Keratinocyte (primary cell): ENCODE results near the gene SERPINA4.

Source experiments
- EZH2 ChIP-seq: IDR thresholded peaks from one replicate; pipeline ENCODE4 v1.6.1; 2012; ENCODE audit warnings: inconsistent platforms, mild to moderate bottlenecking, low read length, moderate library complexity
- TF ChIP-seq, protein P1 (sequence below), 3 experiments: IDR thresholded peaks in 1 of 3; conservative IDR thresholded peaks in 1 of 3; optimal IDR thresholded peaks in 1 of 3; 2 replicates in 2 of 3; 3 replicates in 1 of 3; pipeline versions ENCODE3 to v1.5.1; 2011; ENCODE audit warnings: low read length in 3 of 3, mild to moderate bottlenecking in 3 of 3, moderate library complexity in 2 of 3, control low read depth in 1 of 3, inconsistent platforms in 1 of 3; ENCODE audit not compliant: insufficient read depth in 2 of 3; ENCODE audit errors: extremely low read depth in 1 of 3

DNA sequence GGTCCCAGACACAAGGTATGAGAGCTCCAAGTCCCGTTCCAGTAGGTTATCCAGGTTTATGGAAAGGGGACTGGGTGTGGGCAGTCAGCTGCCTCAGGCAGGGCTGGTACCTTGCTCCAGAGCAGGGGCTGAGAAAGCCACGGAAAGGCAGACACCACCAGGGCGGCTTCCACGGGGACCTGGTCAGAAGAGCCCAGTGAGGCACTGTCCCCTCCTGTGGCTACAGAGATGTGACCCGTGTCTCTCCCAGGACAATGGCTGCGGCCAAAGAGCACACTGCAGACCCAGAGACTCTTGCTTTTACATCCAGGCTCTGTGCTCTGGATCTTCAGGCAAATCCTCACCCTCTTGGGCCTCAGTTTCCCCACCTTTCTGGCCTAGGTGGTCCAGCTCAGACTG, 8.8 kb downstream of the SERPINA4 start:
- no peak for TF ChIP-seq EZH2
- TF ChIP-seq, protein P1, sequence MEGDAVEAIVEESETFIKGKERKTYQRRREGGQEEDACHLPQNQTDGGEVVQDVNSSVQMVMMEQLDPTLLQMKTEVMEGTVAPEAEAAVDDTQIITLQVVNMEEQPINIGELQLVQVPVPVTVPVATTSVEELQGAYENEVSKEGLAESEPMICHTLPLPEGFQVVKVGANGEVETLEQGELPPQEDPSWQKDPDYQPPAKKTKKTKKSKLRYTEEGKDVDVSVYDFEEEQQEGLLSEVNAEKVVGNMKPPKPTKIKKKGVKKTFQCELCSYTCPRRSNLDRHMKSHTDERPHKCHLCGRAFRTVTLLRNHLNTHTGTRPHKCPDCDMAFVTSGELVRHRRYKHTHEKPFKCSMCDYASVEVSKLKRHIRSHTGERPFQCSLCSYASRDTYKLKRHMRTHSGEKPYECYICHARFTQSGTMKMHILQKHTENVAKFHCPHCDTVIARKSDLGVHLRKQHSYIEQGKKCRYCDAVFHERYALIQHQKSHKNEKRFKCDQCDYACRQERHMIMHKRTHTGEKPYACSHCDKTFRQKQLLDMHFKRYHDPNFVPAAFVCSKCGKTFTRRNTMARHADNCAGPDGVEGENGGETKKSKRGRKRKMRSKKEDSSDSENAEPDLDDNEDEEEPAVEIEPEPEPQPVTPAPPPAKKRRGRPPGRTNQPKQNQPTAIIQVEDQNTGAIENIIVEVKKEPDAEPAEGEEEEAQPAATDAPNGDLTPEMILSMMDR (optimal IDR thresholded peaks at IDR 0.05 in 1 of 3, IDR thresholded peaks at IDR 0.05 in 1 of 3, conservative IDR thresholded peaks at IDR 0.05 in 1 of 3; ENCODE audit: extremely low read depth in 1 of 3, insufficient read depth in 2 of 3, low read length in 3 of 3), result no peak
